Measurements from ENCODE around the gene ELP5.

The ELP5 gene, protein sequence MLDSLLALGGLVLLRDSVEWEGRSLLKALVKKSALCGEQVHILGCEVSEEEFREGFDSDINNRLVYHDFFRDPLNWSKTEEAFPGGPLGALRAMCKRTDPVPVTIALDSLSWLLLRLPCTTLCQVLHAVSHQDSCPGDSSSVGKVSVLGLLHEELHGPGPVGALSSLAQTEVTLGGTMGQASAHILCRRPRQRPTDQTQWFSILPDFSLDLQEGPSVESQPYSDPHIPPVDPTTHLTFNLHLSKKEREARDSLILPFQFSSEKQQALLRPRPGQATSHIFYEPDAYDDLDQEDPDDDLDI

GRCh38 chr17:7252176-7253043 is at the start of gene ELP5:
ELP5 (plus strand) TSS chr17:7252215; CDS start chr17:7252551, 336 bp downstream.
- peak; percentile 65 to 80 for DNase-seq (ENCODE audit: low read depth in 2 of 2)

DNA sequence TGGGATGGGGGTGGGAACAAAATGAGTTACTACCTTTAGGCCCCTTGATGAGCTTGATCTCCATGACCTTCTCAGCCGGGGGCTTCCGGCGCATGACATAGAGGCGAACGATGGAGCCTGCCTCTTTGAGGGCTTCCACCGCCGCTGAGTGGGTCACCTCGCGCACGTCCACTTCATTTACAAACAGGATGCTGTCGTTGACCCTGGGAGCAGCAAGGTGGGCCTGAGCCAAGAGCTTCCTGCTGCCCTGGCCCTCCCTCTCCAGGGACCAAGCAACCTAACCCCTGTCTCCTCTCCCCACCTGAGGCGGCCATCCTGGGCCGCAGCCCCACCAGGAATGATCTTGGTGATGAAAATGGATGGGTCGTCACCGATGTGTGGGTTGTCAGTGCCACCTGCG is 48.6 kb upstream of the ELP5 start:
- DNase-seq (ENCODE audit: low read depth in 2 of 2) = no peak

DNA sequence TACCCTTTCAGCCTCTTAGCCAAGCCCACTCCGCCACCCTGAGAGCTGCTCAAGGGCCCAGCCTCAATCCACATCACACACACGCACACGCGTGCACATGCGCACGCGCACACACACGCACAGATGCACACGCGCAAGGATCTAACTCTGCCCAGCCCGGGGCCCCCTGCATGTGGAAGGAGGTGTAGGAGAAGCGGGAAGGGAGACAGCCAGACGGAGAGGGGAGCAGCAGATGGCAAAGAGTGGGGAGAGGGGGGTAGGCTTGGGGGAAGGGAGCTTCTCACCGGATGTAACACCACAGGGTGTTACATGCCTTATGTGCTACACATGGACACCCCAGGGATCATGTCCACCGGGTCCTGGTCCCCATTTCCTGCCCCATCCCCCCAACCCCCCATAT is 47.7 kb upstream of the ELP5 start:
- no peak for DNase-seq (ENCODE audit: low read depth in 2 of 2)

DNA sequence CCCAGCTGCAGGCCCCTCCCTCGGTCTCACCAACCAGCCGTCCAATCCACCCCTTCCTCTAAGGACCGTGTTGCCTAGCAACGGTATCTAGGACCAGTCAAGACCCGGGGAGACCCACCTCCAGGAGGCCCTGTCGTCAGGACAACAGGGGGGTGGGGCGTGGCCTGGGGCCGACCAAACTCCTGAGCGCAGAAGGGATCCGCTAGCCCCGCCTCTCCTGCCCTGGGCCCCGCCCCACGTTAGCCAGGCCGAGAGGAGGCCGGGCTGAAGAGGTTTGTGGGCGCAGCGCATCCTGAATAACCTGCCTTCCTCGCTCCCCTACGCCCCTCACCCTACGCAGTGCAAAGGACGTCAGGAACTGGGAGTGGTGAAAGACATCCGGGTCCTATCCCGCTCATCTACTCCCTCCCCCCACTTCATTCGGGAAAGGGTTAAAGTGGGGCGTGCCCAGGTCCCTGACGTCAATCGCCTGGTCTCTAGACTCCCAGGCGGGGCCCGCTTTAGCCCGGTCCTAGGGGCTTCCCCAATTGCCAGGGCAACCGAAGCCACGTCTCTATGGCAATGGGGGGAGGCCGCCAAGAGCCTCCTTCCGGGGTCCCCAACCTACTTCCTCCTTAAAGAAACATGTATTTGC is 47.1 kb upstream of the ELP5 start:
- DNase-seq (ENCODE audit: low read depth in 2 of 2) = peak; percentile 76 to 86

DNA sequence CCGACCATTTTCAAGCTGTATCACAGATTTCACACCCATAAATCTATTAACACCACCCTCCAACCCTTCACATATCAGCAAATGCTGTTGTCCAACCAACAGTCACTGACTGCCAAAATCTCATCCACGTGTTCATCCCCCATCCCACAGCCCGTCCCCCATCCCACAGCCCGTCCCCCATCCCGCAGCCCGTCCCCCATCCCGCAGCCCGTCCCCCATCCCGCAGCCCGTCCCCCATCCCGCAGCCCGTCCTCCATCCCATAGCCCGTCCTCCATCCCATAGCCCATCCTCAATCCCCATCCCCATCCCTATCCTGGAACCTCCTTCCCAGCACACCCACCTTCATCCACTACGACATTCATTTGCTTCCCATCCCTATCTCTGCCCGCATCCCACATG is 46.5 kb upstream of the ELP5 start:
- no peak for DNase-seq (ENCODE audit: low read depth in 2 of 2)

DNA sequence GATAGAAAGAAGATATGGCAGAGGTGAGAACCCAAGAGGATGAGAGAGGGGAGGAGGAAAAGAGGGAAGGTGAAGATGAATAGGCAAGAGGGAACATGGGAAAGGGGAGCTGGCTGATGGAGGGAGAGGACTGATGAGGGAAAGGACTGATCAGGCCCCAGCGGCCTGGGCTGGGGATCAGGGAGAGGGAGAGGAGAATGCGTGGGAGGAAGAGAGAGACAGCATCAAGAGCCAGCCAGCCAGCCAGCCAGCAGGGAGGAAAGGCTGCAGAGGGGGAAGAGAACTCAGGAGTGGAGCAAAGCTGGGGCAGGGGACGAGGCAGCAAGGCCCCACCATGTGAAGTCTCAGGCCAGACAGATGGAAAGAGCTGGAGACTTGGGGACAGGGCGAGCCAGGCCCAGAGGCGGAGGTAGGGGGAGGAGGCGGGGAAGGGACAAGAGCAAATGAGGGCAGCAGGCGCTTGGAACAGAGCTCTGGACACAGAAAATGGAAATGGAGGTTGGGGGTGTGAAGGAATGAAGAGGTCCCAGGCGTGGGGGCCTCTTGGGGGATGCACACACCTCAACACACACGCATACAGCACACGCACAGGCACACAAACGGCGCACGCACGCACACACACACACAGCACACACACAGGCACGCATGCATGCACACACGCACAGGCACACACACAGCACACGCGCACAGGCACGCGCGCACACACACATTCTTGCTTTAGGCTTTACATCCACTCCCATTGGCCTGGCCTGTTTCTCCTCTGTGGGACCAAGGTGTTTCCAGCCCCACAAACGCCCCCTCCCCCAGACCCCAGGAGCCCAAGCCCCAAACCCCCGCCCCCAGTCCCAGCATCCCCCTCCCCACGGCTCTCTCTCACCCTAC is 44.7 kb upstream of the ELP5 start:
- DNase-seq (ENCODE audit: low read depth in 2 of 2) = no peak

DNA sequence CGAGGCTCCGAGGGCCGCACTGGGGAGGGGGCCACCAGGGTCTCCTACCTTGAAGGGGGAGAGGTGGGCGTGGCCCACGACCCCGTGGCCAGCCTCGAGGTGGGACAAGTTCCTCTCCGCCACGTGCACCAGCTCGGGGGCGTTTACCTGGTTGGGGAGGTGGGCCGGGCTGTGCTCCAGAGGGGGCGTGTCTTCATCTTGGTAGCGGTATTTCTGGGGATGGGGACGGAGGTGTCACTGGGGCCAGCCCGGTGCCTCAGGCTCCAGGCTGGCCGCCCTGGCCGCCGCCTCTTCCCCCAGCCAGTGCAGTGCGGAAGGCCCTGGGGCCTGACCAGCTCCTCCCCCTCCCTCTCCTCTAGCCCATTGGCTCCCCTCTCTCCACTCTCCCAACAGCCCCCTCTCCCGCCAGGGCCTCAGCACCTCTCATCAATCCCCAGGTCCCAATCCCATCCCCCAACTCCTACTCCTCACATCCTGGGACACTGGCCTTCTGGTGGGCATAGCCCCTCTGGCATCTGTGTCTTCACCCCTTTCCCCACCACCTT is 43.9 kb upstream of the ELP5 start:
- no peak for DNase-seq (ENCODE audit: low read depth in 2 of 2)

DNA sequence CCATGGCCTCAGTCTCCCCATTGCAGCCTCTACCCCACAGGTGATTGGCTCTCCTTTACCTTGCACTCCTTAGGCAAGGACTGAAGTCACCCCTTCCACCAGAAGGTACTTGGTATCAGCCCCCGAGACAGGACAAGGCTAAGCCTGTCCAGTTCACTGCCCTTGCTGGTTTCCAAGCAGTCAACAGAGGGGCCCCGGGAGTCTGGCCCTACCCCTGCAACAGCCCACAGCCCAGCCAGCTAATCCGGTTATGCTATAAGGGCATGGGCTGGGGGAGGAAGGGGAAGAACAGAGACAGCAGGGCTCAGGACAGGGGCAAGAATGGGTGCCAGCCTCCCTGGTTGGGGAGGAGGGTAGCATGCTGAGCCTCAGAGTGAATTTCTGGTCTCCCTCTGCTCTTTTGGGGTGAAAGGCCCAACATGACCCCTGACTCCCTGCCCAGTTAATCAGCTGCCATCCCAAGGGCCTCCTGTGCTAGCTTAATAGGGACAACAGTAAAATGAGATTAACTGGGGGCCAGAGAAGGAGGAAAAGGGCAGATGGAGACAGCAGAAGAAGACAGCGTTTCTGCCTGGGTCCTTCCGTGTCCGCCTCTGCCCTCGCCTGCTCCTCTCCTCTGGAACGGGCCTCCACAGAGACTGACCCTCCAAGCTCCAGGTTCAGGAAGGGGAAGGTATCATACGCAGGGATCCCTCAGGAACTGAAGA is 43.1 kb upstream of the ELP5 start:
- DNase-seq (ENCODE audit: low read depth in 2 of 2) = no peak

DNA sequence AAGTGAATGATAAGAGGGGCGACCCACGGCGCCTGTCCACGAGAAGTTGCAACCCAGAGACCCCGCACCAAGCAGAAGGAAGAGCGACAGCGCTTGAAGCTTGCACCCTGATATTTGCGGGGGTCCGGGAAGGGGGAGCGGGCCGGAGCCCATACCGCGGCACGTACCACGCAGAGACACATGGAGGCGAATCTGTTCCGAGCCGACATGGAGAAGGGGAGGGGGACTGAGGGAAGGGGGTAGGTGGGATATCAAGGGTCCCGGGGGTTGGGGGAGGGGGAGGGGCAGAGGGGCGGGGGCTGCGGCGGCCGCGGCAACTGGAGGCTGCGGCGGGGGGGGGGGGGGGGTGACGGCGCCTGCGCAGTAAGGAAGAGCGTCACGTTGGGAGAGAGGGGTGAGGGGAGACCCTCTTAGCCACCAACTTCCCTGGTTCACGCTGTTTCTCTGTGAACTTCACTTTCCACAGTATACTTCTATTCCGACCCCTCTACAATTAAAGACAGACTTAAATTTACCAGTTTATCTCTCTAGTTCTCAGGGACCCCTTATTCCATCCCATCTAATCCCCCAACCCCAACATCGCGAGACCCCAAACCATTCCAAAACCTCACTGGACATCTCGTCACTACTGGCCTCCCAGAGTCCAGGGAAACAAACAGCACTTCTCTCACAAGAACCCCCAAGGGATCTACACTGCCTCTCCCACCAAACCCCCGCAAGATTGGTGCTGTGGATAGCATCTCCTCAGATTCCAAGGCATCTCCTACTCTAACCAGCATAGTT is 40.3 kb upstream of the ELP5 start:
- DNase-seq (ENCODE audit: low read depth in 2 of 2) = no peak

- DNase-seq (ENCODE audit: low read depth in 2 of 2) = no peak
Measured at GRCh38 chr17:7213895-7214299, 38.1 kb upstream of the ELP5 start.

- DNase-seq (ENCODE audit: low read depth in 2 of 2) = peak; percentile 98 to 99
Measured at GRCh38 chr17:7214300-7215135, 37.5 kb upstream of the ELP5 start.

GRCh38 chr17:7215136-7215638 is 36.8 kb upstream of the ELP5 start:
- no peak for DNase-seq (ENCODE audit: low read depth in 2 of 2)

DNA sequence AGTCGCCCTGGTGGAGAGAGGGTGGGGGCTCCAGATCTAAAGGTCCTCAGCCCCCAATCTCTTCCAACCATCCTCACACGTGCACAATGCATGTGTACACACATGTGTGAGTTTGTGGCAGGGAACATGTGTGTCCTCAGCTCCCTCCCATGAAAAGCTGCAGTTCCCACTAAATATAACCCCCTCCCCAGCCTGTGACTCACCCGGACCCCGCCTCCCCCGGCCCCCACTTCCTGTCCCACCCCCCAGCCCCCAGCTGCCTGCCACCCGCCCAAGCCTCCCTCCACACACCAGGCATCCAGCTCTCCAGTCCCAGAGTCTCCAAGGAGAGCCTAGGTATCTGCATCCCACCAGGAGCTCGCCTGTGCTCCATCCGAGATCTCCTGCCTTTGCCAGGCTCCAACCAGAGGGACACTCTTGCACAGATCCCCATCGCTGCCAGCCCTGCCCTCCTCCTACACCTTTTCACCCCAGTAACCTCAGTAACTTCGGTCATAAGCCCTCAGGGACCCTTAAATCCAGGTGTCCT is 36.3 kb upstream of the ELP5 start:
- no peak for DNase-seq (ENCODE audit: low read depth in 2 of 2)

- DNase-seq (ENCODE audit: low read depth in 2 of 2) = no peak
Measured at GRCh38 chr17:7216242-7217112, 35.5 kb upstream of the ELP5 start.

- no peak for DNase-seq (ENCODE audit: low read depth in 2 of 2)
Measured at GRCh38 chr17:7217113-7217987, 34.7 kb upstream of the ELP5 start.

DNA sequence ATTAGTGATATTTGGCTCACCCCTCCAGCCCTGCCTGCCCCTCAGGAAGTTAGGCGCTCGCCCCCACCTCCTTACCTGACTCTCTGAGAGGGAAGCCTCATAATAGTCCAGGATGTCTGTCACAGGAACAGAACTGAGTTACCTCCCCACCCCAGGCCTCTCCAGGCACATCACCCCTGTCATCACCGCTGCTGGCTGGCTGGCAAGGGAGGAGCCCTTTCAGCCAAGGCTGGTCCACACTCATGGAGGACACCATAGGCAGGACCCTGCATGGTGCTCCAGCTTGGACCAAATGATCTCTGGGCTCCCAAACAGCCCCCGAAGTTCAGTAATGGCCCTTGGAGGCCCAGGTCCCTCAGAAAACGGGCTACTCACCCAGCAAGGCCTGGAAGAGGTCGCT is 33.8 kb upstream of the ELP5 start:
- no peak for DNase-seq (ENCODE audit: low read depth in 2 of 2)

DNA sequence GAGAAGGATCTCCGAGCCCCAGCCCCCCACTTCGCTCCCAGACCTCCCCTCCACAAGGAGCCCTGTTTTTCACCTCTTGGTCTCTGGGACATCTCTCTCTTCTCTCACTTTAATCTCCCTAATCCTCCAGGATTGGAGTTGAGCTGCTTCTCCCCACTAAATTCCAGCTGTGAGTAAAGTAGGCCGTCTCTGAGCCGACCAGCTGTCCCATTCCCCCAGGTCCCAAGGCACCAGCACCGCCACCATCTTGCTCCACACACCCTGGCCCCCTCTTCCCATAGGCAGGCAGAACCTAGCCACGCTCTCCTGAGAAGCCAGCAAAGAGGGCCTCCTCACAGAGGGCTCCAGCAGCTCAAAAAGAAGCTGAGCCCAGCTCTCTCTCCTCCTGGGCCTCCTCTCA is 33.3 kb upstream of the ELP5 start:
- DNase-seq (ENCODE audit: low read depth in 2 of 2) = no peak

Data from stimulated activated CD4-positive, alpha-beta T cell treated with anti-CD3 and anti-CD28 coated beads, Interleukin-1b, Interleukin-23, amount 100 ng/mL, for 4 hours (primary cell).